ENCODE data around the gene SLC22A23.

SLC22A23 gene

DNA sequence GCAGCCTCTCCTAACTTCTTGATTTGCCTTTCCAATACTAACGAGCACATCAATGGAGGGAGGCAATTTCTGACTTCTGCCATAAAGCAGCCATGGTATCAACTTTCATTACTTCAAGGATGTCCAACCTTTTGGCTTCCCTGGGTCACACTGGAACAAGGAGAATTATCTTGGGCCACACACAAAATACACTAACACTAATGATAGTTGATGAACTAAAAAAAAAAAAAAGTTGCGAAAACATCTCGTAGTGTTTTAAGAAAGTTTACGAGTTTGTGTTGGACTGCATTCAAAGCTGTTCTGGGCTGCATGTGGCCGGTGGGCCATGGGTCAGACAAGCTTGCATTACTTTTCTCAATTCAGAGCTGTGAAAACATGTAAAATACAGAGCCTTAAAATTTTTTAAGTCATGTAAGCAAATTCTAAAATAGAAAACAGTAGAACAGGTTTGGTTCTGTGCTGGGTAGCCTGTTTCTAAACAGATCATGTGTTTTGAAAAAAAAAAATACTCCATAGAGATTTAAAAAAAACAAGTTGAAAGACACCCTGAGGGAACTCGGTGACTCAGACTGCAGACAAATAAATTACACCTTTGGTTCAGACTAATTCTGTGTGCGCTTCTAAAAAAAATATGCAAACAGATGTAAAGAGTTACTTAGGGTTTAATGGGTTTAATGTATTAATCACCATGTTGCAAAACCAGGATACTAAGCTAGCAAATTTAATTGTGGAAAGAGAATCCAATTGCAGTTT is 43.6 kb upstream of the SLC22A23 start (continued):
- TF ChIP-seq, protein P1, sequence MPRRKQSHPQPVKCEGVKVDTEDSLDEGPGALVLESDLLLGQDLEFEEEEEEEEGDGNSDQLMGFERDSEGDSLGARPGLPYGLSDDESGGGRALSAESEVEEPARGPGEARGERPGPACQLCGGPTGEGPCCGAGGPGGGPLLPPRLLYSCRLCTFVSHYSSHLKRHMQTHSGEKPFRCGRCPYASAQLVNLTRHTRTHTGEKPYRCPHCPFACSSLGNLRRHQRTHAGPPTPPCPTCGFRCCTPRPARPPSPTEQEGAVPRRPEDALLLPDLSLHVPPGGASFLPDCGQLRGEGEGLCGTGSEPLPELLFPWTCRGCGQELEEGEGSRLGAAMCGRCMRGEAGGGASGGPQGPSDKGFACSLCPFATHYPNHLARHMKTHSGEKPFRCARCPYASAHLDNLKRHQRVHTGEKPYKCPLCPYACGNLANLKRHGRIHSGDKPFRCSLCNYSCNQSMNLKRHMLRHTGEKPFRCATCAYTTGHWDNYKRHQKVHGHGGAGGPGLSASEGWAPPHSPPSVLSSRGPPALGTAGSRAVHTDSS (tag by site-specific recombination; IDR thresholded peaks at IDR 0.05) = no peak
- no peak for TF ChIP-seq ZNF211 (tag by site-specific recombination; IDR thresholded peaks at IDR 0.05; ENCODE audit: low read depth)
- TF ChIP-seq, protein P2, sequence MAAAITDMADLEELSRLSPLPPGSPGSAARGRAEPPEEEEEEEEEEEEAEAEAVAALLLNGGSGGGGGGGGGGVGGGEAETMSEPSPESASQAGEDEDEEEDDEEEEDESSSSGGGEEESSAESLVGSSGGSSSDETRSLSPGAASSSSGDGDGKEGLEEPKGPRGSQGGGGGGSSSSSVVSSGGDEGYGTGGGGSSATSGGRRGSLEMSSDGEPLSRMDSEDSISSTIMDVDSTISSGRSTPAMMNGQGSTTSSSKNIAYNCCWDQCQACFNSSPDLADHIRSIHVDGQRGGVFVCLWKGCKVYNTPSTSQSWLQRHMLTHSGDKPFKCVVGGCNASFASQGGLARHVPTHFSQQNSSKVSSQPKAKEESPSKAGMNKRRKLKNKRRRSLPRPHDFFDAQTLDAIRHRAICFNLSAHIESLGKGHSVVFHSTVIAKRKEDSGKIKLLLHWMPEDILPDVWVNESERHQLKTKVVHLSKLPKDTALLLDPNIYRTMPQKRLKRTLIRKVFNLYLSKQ (tag by site-specific recombination; IDR thresholded peaks at IDR 0.05; ENCODE audit: borderline replicate concordance) = no peak
- TF ChIP-seq, protein P3, sequence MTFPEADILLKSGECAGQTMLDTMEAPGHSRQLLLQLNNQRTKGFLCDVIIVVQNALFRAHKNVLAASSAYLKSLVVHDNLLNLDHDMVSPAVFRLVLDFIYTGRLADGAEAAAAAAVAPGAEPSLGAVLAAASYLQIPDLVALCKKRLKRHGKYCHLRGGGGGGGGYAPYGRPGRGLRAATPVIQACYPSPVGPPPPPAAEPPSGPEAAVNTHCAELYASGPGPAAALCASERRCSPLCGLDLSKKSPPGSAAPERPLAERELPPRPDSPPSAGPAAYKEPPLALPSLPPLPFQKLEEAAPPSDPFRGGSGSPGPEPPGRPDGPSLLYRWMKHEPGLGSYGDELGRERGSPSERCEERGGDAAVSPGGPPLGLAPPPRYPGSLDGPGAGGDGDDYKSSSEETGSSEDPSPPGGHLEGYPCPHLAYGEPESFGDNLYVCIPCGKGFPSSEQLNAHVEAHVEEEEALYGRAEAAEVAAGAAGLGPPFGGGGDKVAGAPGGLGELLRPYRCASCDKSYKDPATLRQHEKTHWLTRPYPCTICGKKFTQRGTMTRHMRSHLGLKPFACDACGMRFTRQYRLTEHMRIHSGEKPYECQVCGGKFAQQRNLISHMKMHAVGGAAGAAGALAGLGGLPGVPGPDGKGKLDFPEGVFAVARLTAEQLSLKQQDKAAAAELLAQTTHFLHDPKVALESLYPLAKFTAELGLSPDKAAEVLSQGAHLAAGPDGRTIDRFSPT (tag by site-specific recombination; IDR thresholded peaks at IDR 0.05) = no peak
- no peak for TF ChIP-seq ZNF768 (tag by site-specific recombination; IDR thresholded peaks at IDR 0.05)
- no peak for TF ChIP-seq KLF7 (tag by site-specific recombination; IDR thresholded peaks at IDR 0.05; ENCODE audit: borderline replicate concordance)
- peak; percentile 68 for TF ChIP-seq ZNF629 (tag by site-specific recombination; IDR thresholded peaks at IDR 0.05)
- TF ChIP-seq, protein P4, sequence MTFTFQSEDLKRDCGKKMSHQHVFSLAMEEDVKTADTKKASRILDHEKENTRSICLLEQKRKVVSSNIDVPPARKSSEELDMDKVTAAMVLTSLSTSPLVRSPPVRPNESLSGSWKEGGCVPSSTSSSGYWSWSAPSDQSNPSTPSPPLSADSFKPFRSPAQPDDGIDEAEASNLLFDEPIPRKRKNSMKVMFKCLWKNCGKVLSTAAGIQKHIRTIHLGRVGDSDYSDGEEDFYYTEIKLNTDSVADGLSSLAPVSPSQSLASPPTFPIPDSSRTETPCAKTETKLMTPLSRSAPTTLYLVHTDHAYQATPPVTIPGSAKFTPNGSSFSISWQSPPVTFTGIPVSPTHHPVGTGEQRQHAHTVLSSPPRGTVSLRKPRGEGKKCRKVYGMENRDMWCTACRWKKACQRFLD (tag by site-specific recombination; IDR thresholded peaks at IDR 0.05) = no peak
- TF ChIP-seq ZNF292 (tag by site-specific recombination; IDR thresholded peaks at IDR 0.05; ENCODE audit: borderline replicate concordance, low read depth) = no peak
- TF ChIP-seq ZNF792 (tag by site-specific recombination; IDR thresholded peaks at IDR 0.05) = no peak
- TF ChIP-seq ZNF510 (tag by site-specific recombination; IDR thresholded peaks at IDR 0.05; ENCODE audit: insufficient replicate concordance) = no peak
- no peak for TF ChIP-seq ZNF155 (tag by site-specific recombination; IDR thresholded peaks at IDR 0.05)
- peak; percentile 68 for TF ChIP-seq ZXDB (tag by site-specific recombination; IDR thresholded peaks at IDR 0.05)
- TF ChIP-seq MYNN (tag by site-specific recombination; IDR thresholded peaks at IDR 0.05; ENCODE audit: borderline replicate concordance) = no peak
- TF ChIP-seq ZNF610 (tag by site-specific recombination; IDR thresholded peaks at IDR 0.05; ENCODE audit: borderline replicate concordance) = no peak
- TF ChIP-seq, protein P5, sequence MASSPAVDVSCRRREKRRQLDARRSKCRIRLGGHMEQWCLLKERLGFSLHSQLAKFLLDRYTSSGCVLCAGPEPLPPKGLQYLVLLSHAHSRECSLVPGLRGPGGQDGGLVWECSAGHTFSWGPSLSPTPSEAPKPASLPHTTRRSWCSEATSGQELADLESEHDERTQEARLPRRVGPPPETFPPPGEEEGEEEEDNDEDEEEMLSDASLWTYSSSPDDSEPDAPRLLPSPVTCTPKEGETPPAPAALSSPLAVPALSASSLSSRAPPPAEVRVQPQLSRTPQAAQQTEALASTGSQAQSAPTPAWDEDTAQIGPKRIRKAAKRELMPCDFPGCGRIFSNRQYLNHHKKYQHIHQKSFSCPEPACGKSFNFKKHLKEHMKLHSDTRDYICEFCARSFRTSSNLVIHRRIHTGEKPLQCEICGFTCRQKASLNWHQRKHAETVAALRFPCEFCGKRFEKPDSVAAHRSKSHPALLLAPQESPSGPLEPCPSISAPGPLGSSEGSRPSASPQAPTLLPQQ (tag by site-specific recombination; IDR thresholded peaks at IDR 0.05) = no peak; the same call in 1 of the 2 replicates
- TF ChIP-seq, protein P6, sequence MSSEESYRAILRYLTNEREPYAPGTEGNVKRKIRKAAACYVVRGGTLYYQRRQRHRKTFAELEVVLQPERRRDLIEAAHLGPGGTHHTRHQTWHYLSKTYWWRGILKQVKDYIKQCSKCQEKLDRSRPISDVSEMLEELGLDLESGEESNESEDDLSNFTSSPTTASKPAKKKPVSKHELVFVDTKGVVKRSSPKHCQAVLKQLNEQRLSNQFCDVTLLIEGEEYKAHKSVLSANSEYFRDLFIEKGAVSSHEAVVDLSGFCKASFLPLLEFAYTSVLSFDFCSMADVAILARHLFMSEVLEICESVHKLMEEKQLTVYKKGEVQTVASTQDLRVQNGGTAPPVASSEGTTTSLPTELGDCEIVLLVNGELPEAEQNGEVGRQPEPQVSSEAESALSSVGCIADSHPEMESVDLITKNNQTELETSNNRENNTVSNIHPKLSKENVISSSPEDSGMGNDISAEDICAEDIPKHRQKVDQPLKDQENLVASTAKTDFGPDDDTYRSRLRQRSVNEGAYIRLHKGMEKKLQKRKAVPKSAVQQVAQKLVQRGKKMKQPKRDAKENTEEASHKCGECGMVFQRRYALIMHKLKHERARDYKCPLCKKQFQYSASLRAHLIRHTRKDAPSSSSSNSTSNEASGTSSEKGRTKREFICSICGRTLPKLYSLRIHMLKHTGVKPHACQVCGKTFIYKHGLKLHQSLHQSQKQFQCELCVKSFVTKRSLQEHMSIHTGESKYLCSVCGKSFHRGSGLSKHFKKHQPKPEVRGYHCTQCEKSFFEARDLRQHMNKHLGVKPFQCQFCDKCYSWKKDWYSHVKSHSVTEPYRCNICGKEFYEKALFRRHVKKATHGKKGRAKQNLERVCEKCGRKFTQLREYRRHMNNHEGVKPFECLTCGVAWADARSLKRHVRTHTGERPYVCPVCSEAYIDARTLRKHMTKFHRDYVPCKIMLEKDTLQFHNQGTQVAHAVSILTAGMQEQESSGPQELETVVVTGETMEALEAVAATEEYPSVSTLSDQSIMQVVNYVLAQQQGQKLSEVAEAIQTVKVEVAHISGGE (tag by site-specific recombination; conservative IDR thresholded peaks at IDR 0.05; ENCODE audit: low read depth) = no peak
- TF ChIP-seq BCL11A (tag by site-specific recombination; IDR thresholded peaks at IDR 0.05; ENCODE audit: low read depth) = peak; percentile 46; the same call in 1 of the 2 replicates
- TF ChIP-seq ZNF138 (tag by site-specific recombination; IDR thresholded peaks at IDR 0.05; ENCODE audit: borderline replicate concordance) = no peak
- no peak for TF ChIP-seq ZNF501 (tag by site-specific recombination; IDR thresholded peaks at IDR 0.05)
- TF ChIP-seq, protein P7, sequence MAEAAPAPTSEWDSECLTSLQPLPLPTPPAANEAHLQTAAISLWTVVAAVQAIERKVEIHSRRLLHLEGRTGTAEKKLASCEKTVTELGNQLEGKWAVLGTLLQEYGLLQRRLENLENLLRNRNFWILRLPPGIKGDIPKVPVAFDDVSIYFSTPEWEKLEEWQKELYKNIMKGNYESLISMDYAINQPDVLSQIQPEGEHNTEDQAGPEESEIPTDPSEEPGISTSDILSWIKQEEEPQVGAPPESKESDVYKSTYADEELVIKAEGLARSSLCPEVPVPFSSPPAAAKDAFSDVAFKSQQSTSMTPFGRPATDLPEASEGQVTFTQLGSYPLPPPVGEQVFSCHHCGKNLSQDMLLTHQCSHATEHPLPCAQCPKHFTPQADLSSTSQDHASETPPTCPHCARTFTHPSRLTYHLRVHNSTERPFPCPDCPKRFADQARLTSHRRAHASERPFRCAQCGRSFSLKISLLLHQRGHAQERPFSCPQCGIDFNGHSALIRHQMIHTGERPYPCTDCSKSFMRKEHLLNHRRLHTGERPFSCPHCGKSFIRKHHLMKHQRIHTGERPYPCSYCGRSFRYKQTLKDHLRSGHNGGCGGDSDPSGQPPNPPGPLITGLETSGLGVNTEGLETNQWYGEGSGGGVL (tag by site-specific recombination; IDR thresholded peaks at IDR 0.05) = no peak
- TF ChIP-seq, protein P8, sequence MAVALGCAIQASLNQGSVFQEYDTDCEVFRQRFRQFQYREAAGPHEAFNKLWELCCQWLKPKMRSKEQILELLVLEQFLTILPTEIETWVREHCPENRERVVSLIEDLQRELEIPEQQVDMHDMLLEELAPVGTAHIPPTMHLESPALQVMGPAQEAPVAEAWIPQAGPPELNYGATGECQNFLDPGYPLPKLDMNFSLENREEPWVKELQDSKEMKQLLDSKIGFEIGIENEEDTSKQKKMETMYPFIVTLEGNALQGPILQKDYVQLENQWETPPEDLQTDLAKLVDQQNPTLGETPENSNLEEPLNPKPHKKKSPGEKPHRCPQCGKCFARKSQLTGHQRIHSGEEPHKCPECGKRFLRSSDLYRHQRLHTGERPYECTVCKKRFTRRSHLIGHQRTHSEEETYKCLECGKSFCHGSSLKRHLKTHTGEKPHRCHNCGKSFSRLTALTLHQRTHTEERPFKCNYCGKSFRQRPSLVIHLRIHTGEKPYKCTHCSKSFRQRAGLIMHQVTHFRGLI (tag by site-specific recombination; IDR thresholded peaks at IDR 0.05) = peak; percentile 53; the same call in 1 of the 2 replicates
- TF ChIP-seq YY1 (tag by site-specific recombination; IDR thresholded peaks at IDR 0.05) = peak; percentile 55; the same call in 1 of the 2 replicates
